KOPT-K1 (cell line): ENCODE data around the gene CTAGE1.
"Not testable (repeated sequence)": the region's sequence is repeated elsewhere in the genome, so short reads cannot be mapped to it uniquely, and the experiment has no call there.

Experiments
- H3K27ac ChIP-seq: fragments of 200-600 bp; sonication (generic); 2 replicates; pipeline ENCODE4 v1.5.1; 2016; ENCODE audit warnings: antibody characterized with exemption, mild to moderate bottlenecking, low read depth, low read length; ENCODE audit not compliant: poor library complexity, severe bottlenecking
- H3K36me3 ChIP-seq: fragments of 200-600 bp; sonication (generic); 2 replicates; pipeline ENCODE4 v1.5.1; 2017; ENCODE audit warnings: antibody characterized with exemption, mild to moderate bottlenecking, low read length, moderate library complexity; ENCODE audit not compliant: insufficient read depth
- H3K9me3 ChIP-seq: fragments of 200-600 bp; sonication (generic); 2 replicates; pipeline ENCODE4 v1.5.1; 2017; ENCODE audit warnings: antibody characterized with exemption, low read length, mild to moderate bottlenecking; ENCODE audit not compliant: insufficient read depth, poor library complexity, severe bottlenecking

CTAGE1 gene

GRCh38 chr18:22423878-22424564, 6.3 kb upstream of the CTAGE1 start:
- no peaks in the 10 kb centered on the region for H3K9me3 ChIP-seq
- no peak overlapping the region for H3K27ac ChIP-seq
- no peaks in the 10 kb centered on the region for H3K36me3 ChIP-seq

GRCh38 chr18:22422909-22423548, 5.3 kb upstream of the CTAGE1 start:
- Histone ChIP-seq H3K9me3 (no peaks in the 10 kb centered on the region), H3K27ac (no peak overlapping the region), H3K36me3 (no peaks in the 10 kb centered on the region)

GRCh38 chr18:22420652-22421051, 2.9 kb upstream of the CTAGE1 start:
- no peak overlapping the region for H3K27ac ChIP-seq

GRCh38 chr18:22412176-22412911, 5.4 kb downstream of the CTAGE1 start:
- H3K9me3 ChIP-seq = no peaks in the 10 kb centered on the region
- no peak overlapping the region for H3K27ac ChIP-seq
- no peaks in the 10 kb centered on the region for H3K36me3 ChIP-seq

More at GRCh38 chr18:22420652-22421051, 2.9 kb upstream of the CTAGE1 start:
- Histone ChIP-seq H3K36me3 (no peaks in the 10 kb centered on the region), H3K9me3 (no peaks in the 10 kb centered on the region)

GRCh38 chr18:22411446-22411845, 6.3 kb downstream of the CTAGE1 start:
- H3K9me3 ChIP-seq = no peaks in the 10 kb centered on the region
- no peak overlapping the region for H3K27ac ChIP-seq
- H3K36me3 ChIP-seq = no peaks in the 10 kb centered on the region

- no peaks in the 10 kb centered on the region for H3K36me3 ChIP-seq
- no peak overlapping the region for H3K27ac ChIP-seq
- no peaks in the 10 kb centered on the region for H3K9me3 ChIP-seq
Measured at GRCh38 chr18:22410126-22410525, 7.6 kb downstream of the CTAGE1 start.

GRCh38 chr18:22409445-22409844, 8.3 kb downstream of the CTAGE1 start:
- Histone ChIP-seq H3K27ac (no peak overlapping the region), H3K36me3 (no peaks in the 10 kb centered on the region), H3K9me3 (no peaks in the 10 kb centered on the region)

- H3K27ac ChIP-seq = no peak overlapping the region
Measured at GRCh38 chr18:22408059-22408458, 9.7 kb downstream of the CTAGE1 start.

GRCh38 chr18:22405142-22405541, 12.6 kb downstream of the CTAGE1 start:
- Histone ChIP-seq H3K9me3 (no peaks in the 10 kb centered on the region), H3K36me3 (no peaks in the 10 kb centered on the region), H3K27ac (no peak overlapping the region)

More at GRCh38 chr18:22408059-22408458, 9.7 kb downstream of the CTAGE1 start:
- Histone ChIP-seq H3K9me3 (no peaks in the 10 kb centered on the region), H3K36me3 (no peaks in the 10 kb centered on the region)

- no peak overlapping the region for H3K27ac ChIP-seq
- H3K9me3 ChIP-seq = no peaks in the 10 kb centered on the region
- no peaks in the 10 kb centered on the region for H3K36me3 ChIP-seq
Measured at GRCh38 chr18:22403950-22404349, 13.8 kb downstream of the CTAGE1 start.

- Histone ChIP-seq H3K36me3 (no peaks in the 10 kb centered on the region), H3K27ac (no peak overlapping the region), H3K9me3 (no peaks in the 10 kb centered on the region)
Measured at GRCh38 chr18:22399949-22400348, 17.8 kb downstream of the CTAGE1 start.

GRCh38 chr18:22398464-22398863, 19.3 kb downstream of the CTAGE1 start:
- Histone ChIP-seq H3K27ac (no peak overlapping the region), H3K9me3 (no peaks in the 10 kb centered on the region), H3K36me3 (no peaks in the 10 kb centered on the region)

GRCh38 chr18:22394428-22394827, 23.3 kb downstream of the CTAGE1 start:
- no peak overlapping the region for H3K27ac ChIP-seq
- H3K9me3 ChIP-seq = no peaks in the 10 kb centered on the region
- no peaks in the 10 kb centered on the region for H3K36me3 ChIP-seq

GRCh38 chr18:22393164-22393563, 24.6 kb downstream of the CTAGE1 start:
- not testable (repeated sequence) for H3K27ac ChIP-seq, H3K36me3 ChIP-seq, H3K9me3 ChIP-seq
